ENCODE data around the gene POLE2. TPM values are rescaled to one million over a fixed set of nuclear protein-coding genes. Genes with fewer than 3 reads are reported as not detected.
"Not testable (repeated sequence)": the region's sequence is repeated elsewhere in the genome, so short reads cannot be mapped to it uniquely, and the experiment has no call there.

Gene POLE2, protein sequence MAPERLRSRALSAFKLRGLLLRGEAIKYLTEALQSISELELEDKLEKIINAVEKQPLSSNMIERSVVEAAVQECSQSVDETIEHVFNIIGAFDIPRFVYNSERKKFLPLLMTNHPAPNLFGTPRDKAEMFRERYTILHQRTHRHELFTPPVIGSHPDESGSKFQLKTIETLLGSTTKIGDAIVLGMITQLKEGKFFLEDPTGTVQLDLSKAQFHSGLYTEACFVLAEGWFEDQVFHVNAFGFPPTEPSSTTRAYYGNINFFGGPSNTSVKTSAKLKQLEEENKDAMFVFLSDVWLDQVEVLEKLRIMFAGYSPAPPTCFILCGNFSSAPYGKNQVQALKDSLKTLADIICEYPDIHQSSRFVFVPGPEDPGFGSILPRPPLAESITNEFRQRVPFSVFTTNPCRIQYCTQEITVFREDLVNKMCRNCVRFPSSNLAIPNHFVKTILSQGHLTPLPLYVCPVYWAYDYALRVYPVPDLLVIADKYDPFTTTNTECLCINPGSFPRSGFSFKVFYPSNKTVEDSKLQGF
- total RNA-seq = 1 to 10 TPM in 2 of 4 donors, not detected in 2; 5.7 to 9.2 TPM

- DNase-seq = peak; percentile 78
- Histone ChIP-seq H3K36me3 (no peaks in the 10 kb centered on the region), H3K4me3 (peak within 1 kb of the TSS; percentile 61 to 79 (median 72)), H3K4me1 (peaks cover 0 to 25% (median 5%) of the 10 kb centered on the region in 4 donors), H3K27me3 (no peaks in the 10 kb centered on the region), H3K27ac (peak within 1 kb of the TSS; percentile 79 to 81 (median 80)), H3K9me3 (no peaks in the 10 kb centered on the region)
- WGBS, 2 donors (ENCODE audit: low coverage in 1 of 2) = 14 to 100% methylated on average over 1 to 54 of the region's 67 CpGs
- intact Hi-C loops (cut with DNase I; ENCODE audit: low total_unique reads) = no loop called here
- in situ Hi-C loops (cut with MboI; ENCODE audit: low pct_ligation_motif_present in 1 of 4, low pct_unique_long_range_greater_than_20kb in 1 of 4, low sequenced_read_pairs in 3 of 4) = no loop called here
- peak; percentile 14 for TF ChIP-seq POLR2A (IDR thresholded peaks at IDR 0.05)
- TF ChIP-seq POLR2AphosphoS5 (IDR thresholded peaks at IDR 0.05) = peak in 2 of 3 donors; percentile 10 to 31
- TF ChIP-seq EP300 (IDR thresholded peaks at IDR 0.05; ENCODE audit: low read depth) = no peak
Observed at GRCh38 chr14:49687942-49688700, at the start of gene POLE2. POLE2 (minus strand) TSS chr14:49688214; CDS start chr14:49688203, 11 bp downstream.

GRCh38 chr14:49735669-49736068, 47.7 kb upstream of the POLE2 start:
- H3K36me3 ChIP-seq; DNase-seq; H3K4me3 ChIP-seq; H3K27ac ChIP-seq; in situ Hi-C loops (cut with MboI; ENCODE audit: low pct_ligation_motif_present in 1 of 4, low pct_unique_long_range_greater_than_20kb in 1 of 4, low sequenced_read_pairs in 3 of 4); intact Hi-C loops (cut with DNase I; ENCODE audit: low total_unique reads); H3K9me3 ChIP-seq; H3K4me1 ChIP-seq; H3K27me3 ChIP-seq: not testable (repeated sequence)
- 92 to 100% methylated on average over 2 to 4 of the region's 4 CpGs for WGBS, 2 donors (ENCODE audit: low coverage in 1 of 2)

- DNase-seq = no peak
- Histone ChIP-seq H3K27ac (no peak overlapping the region), H3K36me3 (peaks cover 0 to 9% (median 3%) of the 10 kb centered on the region in 4 donors), H3K4me3 (no peak overlapping the region), H3K27me3 (no peaks in the 10 kb centered on the region), H3K9me3 (no peaks in the 10 kb centered on the region), H3K4me1 (no peaks in the 10 kb centered on the region)
- in situ Hi-C loops (cut with MboI; ENCODE audit: low pct_ligation_motif_present in 1 of 4, low pct_unique_long_range_greater_than_20kb in 1 of 4, low sequenced_read_pairs in 3 of 4) (no loop called here), intact Hi-C loops (cut with DNase I; ENCODE audit: low total_unique reads) (no loop called here)
- no peak for TF ChIP-seq POLR2A (IDR thresholded peaks at IDR 0.05)
- no peak for TF ChIP-seq EP300 (IDR thresholded peaks at IDR 0.05; ENCODE audit: low read depth)
- TF ChIP-seq, protein P1, sequence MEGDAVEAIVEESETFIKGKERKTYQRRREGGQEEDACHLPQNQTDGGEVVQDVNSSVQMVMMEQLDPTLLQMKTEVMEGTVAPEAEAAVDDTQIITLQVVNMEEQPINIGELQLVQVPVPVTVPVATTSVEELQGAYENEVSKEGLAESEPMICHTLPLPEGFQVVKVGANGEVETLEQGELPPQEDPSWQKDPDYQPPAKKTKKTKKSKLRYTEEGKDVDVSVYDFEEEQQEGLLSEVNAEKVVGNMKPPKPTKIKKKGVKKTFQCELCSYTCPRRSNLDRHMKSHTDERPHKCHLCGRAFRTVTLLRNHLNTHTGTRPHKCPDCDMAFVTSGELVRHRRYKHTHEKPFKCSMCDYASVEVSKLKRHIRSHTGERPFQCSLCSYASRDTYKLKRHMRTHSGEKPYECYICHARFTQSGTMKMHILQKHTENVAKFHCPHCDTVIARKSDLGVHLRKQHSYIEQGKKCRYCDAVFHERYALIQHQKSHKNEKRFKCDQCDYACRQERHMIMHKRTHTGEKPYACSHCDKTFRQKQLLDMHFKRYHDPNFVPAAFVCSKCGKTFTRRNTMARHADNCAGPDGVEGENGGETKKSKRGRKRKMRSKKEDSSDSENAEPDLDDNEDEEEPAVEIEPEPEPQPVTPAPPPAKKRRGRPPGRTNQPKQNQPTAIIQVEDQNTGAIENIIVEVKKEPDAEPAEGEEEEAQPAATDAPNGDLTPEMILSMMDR (IDR thresholded peaks at IDR 0.05) = no peak
- TF ChIP-seq POLR2AphosphoS5 (IDR thresholded peaks at IDR 0.05) = no peak
Observed at GRCh38 chr14:49733836-49734235, 45.8 kb upstream of the POLE2 start.

DNA sequence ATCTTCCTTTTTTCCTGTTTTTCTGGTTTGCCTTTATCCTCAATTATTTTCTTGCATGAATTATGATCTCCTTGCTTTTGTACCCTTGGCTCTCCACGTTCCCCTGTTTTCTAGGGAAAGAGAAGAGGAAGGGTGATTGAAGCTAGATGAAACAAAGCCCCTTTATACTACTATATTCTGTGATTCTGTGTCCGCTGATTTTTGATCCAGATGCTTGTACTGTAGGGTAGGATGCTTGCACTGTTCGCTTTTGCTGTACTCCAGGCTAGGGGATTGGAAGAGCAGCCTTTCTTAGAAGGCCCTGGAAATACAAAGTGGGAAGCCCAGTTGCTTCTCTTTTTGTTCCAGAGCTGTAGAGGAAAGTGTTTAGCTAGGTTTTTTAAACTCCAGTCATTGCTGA, 44.9 kb upstream of the POLE2 start:
- H3K4me3 ChIP-seq = no peak overlapping the region
- H3K27me3 ChIP-seq = no peaks in the 10 kb centered on the region
- in situ Hi-C loops (cut with MboI; ENCODE audit: low pct_ligation_motif_present in 1 of 4, low pct_unique_long_range_greater_than_20kb in 1 of 4, low sequenced_read_pairs in 3 of 4) = no loop called here
- H3K36me3 ChIP-seq = peaks cover 0 to 9% (median 3%) of the 10 kb centered on the region in 4 donors
- no peaks in the 10 kb centered on the region for H3K9me3 ChIP-seq
- no peak overlapping the region for H3K27ac ChIP-seq
- DNase-seq = no peak
- TF ChIP-seq EP300 (IDR thresholded peaks at IDR 0.05; ENCODE audit: low read depth) (no peak), POLR2AphosphoS5 (IDR thresholded peaks at IDR 0.05) (no peak), POLR2A (IDR thresholded peaks at IDR 0.05) (no peak)
- TF ChIP-seq, protein P1 (IDR thresholded peaks at IDR 0.05) = no peak
- 93 to 94% methylated on average over 3 of the region's 3 CpGs for WGBS, 2 donors (ENCODE audit: low coverage in 1 of 2)
- H3K4me1 ChIP-seq = no peaks in the 10 kb centered on the region
- intact Hi-C loops (cut with DNase I; ENCODE audit: low total_unique reads) = no loop called here

DNA sequence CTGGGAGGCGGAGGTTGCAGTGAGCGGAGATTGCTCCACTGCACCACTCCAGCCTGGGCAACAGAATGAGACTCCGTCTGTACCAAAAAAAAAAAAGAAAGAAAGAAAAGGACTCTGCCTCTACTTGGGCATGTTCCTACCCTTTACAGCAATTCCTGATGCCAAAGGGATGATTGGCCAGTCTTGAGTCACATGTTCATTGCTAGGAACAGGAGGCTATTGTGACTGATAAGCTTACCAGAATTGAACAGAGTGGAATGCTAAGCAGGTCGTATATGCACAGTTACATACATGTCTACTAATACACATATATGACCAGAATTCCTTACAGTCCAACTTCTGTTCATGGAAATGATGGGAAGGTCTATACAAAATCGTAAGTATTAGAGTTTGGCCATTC, 39.2 kb upstream of the POLE2 start:
- Histone ChIP-seq H3K36me3 (peaks cover 0 to 7% (median 3%) of the 10 kb centered on the region in 4 donors), H3K27me3 (no peaks in the 10 kb centered on the region), H3K4me1 (no peaks in the 10 kb centered on the region), H3K4me3 (no peak overlapping the region), H3K27ac (no peak overlapping the region), H3K9me3 (no peaks in the 10 kb centered on the region)
- in situ Hi-C loops (cut with MboI; ENCODE audit: low pct_ligation_motif_present in 1 of 4, low pct_unique_long_range_greater_than_20kb in 1 of 4, low sequenced_read_pairs in 3 of 4) (no loop called here), intact Hi-C loops (cut with DNase I; ENCODE audit: low total_unique reads) (no loop called here)
- TF ChIP-seq POLR2A (IDR thresholded peaks at IDR 0.05) (no peak), EP300 (IDR thresholded peaks at IDR 0.05; ENCODE audit: low read depth) (no peak), POLR2AphosphoS5 (IDR thresholded peaks at IDR 0.05) (no peak)
- TF ChIP-seq, protein P1 (IDR thresholded peaks at IDR 0.05) = no peak
- DNase-seq = no peak
- WGBS, 2 donors (ENCODE audit: low coverage in 1 of 2) = 93 to 100% methylated on average over 1 to 5 of the region's 5 CpGs

DNA sequence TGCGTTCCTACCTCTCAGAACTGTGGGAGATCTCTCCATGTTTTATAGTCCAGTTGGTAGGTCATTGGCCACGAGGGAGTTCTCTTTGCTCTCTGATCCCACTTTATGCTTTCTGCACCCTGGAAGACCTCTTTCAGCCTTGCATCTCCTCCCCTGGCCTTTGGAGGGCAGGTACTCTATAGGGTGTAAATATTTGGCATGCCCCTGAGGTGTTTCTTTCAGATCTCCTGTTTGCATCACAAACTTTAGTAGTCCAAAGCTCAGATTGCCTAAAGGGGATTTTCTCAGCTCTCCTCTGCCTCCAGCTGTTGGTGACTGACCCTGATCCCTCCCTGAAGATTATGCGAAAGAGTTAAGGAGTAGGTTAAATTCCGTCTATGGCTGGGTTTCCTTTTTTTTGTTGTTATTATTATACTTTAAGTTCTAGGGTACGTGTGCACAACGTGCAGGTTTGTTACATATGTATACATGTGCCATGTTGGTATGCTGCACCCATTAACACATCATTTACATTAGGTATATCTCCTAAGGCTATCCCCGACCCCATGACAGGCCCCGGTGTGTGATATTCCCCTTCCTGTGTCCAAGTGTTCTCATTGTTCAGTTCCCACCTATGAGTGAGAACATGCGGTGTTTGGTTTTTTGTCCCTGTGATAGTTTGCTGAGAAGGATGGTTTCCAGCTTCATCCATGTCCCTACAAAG, 33.9 kb upstream of the POLE2 start:
- intact Hi-C loops (cut with DNase I; ENCODE audit: low total_unique reads); H3K4me1 ChIP-seq; H3K36me3 ChIP-seq; DNase-seq; H3K27me3 ChIP-seq; H3K4me3 ChIP-seq; in situ Hi-C loops (cut with MboI; ENCODE audit: low pct_ligation_motif_present in 1 of 4, low pct_unique_long_range_greater_than_20kb in 1 of 4, low sequenced_read_pairs in 3 of 4); H3K27ac ChIP-seq; H3K9me3 ChIP-seq: not testable (repeated sequence)
- WGBS, 2 donors (ENCODE audit: low coverage in 1 of 2) = 93 to 97% methylated on average over 7 to 9 of the region's 9 CpGs
